T47D (cell line): Measurements from ENCODE around the gene AKAP17A.
"Not testable (repeated sequence)": the region's sequence is repeated elsewhere in the genome, so short reads cannot be mapped to it uniquely, and the experiment has no call there.

Source experiments
- DNase-seq, 2 experiments: peaks; one replicate each; pipeline versions ENCODE4 v3.0.0 to v3.0.0-alpha.2; 2011 to 2012; ENCODE audit warnings: low read depth in 1 of 2, low spot score in 1 of 2
- JUND ChIP-seq: IDR thresholded peaks from 2 replicates; pipeline ENCODE4 v1.6.1; 2012; ENCODE audit warnings: low read depth
- in situ Hi-C: cut with HindIII; loops from 2 replicates; pipeline ENCODE4 v1.10.0; 2016; ENCODE audit warnings: low sequenced_read_pairs, low pct_unique_long_range_greater_than_20kb

AKAP17A gene, protein sequence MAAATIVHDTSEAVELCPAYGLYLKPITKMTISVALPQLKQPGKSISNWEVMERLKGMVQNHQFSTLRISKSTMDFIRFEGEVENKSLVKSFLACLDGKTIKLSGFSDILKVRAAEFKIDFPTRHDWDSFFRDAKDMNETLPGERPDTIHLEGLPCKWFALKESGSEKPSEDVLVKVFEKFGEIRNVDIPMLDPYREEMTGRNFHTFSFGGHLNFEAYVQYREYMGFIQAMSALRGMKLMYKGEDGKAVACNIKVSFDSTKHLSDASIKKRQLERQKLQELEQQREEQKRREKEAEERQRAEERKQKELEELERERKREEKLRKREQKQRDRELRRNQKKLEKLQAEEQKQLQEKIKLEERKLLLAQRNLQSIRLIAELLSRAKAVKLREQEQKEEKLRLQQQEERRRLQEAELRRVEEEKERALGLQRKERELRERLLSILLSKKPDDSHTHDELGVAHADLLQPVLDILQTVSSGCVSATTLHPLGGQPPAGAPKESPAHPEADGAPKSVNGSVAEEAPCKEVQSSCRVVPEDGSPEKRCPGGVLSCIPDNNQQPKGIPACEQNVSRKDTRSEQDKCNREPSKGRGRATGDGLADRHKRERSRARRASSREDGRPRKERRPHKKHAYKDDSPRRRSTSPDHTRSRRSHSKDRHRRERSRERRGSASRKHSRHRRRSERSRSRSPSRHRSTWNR

DNA sequence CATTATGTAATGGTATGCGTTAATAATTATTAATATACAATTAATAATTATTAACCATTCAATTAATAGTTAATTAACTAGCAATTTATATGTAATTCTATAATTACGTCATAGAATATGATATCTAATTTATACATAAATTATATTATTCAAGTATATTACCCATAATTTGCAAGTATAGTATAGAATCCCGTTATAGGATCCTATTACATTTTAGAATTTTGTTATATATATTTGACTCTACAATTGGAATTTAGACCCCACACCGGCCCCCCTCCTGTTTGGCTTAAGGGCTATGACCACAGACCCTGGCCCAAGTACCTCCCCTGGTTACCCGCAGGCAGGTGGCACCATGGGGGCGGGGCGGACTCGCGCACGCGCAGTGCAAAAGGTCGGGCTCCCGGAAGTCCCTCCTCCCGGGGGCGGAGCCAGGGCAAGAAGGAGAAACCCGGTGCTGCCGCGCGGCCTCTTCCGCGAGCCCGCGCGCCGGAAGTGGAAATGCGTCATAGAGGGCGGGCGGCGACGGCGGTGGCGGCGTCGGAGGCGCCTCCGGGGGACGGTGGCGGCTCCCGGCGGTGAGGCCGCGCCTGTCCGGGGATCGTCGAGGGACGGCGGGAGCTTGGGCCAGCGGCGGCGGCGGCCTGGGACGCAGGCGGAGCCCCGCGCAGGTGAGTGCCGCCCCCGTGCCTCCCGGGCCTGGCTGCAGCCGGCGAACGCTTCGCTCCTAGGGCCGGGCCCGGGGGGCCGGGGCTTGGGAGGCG is at the start of gene AKAP17A:
Gene AKAP17A (plus strand): TSS at position 503 of the 761 bp plus-strand sequence. CDS start 1,859 bp downstream, outside the sequence.
- DNase-seq: peak; percentile 86 to 95
- no peak for TF ChIP-seq JUND
- in situ Hi-C loops: no loop called here

DNA sequence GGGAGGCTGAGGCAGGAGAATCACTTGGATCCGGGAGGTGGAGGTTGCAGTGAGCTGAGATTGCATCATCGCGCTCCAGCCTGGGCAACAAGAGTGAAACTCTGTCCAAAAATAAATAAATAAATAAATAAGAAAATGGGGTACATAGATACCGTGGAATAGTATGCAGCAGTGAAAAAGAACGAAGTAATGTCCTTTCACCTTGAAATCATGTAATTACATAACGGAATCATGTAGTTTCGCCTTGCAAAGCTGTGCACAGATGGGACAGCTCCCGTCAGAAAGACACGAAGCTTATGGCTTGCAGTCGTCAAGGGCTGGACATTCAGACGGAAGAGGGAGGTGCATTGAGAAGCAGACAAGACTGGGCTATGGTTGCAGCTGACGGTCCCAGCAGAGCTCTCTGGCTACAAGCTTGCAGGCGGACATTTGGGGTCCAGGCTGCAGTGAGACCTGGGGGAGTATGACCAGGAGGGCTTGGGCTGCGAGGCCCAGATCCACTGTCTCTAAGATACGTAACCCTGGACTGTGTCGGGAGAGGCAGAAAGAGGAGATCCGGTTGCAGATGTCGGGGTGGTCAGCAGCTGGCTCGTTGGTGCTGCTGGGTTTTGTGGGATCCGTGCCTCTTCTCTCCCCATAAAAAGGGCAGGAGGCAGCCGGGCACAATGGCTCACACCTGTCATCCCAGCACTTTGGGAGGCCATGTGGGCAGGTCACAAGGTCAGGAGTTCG is 48.2 kb upstream of the AKAP17A start:
- in situ Hi-C loops: no loop called here
- TF ChIP-seq JUND: no peak
- DNase-seq: no peak

DNA sequence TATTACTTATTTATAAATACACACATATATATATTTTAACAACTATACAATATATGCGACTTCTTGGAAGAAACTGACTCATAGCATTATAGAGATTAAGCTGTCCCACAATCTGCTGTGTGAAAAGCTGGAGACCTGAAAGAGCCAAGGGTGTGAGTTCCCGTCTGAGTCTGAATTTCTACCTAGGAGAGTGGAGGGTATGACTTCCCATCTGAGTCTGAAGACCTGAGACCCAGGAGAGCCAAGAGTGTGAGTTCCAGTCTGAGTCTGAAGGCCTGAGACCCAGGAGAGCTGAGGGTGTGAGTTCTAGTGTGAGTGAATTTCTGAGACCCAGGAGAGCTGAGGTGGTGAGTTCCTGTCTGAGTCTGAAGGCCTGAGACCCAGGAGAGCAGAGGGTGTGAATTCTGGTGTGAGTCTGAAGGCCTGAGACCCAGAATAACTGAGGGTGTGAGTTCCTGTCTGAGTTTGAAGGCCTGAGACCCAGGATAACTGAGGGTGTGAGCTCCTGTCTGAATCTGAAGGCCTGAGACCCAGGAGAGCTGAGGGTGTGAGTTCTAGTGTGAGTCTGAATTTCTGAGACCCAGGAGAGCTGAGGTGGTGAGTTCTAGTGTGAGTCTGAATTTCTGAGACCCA is 45.5 kb upstream of the AKAP17A start:
- in situ Hi-C loops: no loop called here
- DNase-seq: no peak
- TF ChIP-seq JUND: no peak

DNA sequence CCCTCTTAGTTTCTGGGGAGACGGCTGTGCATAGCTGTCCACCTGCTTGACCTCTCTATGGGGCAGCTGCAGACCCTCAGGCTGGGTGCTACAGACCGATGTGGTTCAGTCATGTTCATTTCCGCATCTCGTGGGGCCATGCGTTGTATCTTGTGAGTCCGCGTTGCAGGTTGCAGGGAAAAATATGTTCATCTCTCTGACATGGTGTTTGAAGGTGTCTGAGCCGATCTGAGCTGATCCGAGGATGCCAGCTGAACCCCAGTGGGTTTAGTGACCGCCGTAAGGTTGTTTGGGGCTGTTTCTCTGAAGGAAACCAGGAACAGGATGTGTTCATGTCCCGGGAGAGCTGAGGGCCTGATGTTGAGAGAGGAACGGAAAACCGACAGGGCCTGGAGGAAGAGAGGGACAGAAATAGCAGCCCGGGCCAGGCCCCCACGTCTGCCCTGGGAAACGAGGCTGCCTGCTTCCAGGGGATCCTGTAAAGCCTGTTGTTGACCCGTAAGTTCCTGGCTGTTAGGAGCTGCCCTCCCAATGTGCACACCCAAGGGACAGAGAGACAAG is 44.6 kb upstream of the AKAP17A start:
- in situ Hi-C loops: no loop called here
- no peak for DNase-seq
- TF ChIP-seq JUND: no peak

DNA sequence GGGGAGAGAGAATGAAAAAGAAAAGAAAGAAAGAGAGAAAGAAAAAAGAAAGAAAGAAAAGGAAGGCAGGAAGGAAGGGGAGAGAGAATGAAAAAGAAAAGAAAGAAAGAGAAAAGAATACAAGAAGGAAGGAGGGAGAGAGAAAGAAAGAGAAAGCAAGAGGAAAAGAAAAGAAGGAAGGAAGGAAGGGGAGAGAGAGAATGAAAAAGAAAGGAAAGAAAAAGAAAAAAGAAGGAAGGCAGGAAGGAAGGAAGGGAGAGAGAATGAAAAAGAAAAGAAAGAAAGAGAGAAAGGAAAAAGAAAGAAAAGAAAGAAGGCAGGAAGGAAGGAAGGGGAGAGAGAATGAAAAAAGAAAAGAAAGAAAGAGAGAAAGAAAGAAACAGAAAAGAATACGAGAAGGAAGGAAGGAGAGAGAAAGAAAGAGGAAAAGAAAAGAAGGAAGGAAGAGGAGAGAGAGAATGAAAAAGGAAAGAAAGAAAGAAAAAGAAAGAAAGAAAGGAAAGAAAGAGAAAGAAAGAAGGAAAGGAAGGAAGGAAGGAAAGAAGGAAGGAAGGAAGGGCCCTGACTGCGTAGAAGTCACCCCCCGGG is 39.4 kb upstream of the AKAP17A start:
- DNase-seq: no peak
- in situ Hi-C loops: no loop called here
- no peak for TF ChIP-seq JUND

DNA sequence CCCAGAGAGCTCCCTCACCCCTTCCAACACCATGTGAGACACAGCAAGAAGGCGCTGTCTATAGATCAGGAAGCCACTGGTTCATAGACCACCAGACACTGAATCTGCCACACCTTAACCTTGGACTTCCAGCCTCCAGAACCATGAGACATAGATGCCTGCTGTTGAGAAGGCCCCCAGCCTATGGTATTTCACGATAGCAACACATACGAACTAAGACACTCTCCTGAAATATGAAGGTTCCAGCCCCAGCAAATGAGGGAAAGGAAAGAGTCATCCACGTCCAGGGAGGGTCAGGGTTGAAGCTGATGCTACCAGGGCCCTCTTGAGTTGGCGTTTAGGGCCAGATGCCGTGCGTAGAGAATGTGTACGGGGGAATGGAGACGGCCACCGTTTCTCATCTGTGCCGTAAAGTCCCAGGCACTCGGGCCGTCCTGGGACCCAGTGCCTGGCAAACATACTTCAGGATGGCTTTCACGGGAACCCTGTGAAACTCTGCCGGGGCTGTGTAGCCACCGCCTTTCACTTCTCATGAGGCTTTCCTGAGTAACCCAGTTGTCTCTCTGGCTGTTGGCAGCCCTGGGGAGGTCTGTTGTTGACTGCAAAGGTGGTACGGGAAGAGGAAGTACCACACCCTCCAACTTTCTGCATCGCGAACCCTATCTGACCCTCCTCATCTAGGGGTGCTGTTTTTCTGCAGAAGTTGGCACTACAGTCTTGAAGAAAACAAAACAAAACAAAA is 36.8 kb upstream of the AKAP17A start:
- DNase-seq: no peak
- no peak for TF ChIP-seq JUND
- in situ Hi-C loops: no loop called here

DNA sequence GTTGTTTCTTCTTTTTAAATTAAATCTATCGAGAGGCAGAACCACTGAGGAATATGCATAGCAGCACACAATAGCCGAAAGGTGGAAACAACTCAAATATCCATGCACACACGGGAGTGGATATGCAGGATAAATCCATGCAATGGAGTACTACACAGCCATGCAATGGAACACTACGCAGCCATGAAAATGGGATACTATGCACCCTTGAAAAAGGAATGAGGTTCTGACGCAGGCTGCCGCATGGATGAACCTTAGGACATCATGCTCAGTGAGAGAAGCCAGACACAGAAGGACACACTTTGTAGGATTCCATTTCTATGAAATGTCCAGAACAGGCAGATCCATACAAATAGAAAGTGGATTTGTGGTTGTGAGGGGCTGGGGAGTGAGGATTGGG is 36.0 kb upstream of the AKAP17A start:
- in situ Hi-C loops: no loop called here
- DNase-seq: no peak
- TF ChIP-seq JUND: no peak

DNA sequence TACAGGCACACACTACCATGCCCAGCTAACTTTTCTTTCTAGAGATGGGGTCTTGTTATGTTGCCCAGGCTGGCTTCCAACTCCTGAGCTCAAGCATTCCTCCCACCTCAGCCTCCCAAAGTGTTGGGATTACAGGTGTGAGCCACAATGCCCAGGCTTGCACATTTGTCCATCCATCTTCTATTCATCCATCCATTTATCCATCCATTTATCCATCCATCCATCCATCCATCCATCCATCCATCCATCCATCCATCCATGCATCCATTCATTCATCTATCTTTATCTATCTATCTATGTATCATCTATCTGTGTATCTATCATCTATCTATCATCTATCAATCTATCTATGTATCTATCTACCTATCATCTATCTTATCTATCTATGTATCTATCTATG is 34.0 kb upstream of the AKAP17A start:
- in situ Hi-C loops, DNase-seq: not testable (repeated sequence)

DNA sequence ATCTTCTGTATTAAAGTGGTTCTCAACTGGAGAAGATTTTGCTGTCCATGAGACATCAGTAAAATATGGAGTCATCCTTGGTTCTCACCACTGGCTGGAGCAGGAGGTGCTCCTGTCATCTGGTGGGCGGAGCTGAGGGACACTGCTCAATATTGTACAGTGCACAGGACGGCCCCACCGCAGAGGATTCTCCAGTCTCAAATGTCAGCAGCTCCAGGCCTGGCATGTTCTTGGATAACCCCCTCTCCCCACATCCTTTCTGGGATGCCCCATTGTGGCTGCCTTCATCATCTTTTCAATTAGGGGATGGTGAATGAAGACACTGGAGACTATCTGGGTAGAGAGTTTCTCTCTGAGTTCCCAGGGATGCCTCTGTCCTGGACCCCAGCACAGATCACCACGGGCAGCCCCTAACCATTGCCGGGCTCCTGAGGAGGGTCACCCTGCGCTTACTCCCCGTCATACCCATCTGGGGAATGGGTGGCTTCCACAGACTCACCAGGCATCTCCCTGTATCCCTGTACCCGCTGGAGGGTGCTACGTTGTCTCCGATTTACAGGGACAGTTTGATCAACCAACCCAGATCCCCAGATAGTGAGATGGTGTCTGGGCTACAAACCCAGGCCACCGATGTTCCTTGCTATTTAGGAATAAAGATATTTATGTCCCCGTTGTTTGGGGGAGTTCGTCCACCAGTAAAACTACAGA is 32.5 kb upstream of the AKAP17A start:
- in situ Hi-C loops: no loop called here
- TF ChIP-seq JUND: no peak
- DNase-seq: peak in 1 of 2 experiments; percentile 30

DNA sequence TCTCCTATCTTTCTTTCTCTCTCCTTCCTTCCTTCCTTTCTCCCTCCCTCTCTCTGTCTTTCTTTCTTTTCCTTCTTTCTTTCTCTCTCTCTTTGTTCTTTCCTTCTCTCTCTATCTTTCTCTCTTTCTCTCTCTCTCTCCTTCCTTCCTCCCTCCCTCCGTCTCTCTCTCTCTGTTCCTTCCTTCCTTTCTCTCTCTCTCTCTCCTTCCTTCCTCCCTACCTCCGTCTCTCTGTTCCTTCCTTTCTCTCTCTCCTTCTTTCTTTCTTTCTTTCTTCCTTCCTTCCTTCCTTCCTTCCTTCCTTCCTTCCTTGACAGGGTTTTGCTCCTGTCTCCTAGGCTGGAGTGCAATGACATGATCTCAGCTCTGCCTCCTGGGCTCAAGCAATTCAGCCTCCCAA is 30.2 kb upstream of the AKAP17A start:
- no peak for TF ChIP-seq JUND
- no peak for DNase-seq
- in situ Hi-C loops: no loop called here

DNA sequence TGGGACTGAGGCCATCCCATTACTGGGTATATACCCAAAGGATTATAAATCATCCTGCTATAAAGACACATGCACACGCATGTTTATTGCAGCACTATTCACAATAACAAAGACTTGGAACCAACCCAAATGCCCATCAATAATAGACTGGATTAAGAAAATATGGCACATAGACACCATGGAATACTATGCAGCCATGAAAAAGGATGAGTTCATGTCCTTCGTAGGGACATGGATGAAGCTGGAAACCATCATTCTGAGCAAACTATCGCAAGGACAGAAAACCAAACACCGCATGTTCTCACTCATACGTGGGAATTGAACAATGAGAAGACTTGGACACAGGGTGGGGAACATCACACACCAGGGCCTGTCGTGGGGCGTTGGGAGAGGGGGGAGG is 27.3 kb upstream of the AKAP17A start:
- DNase-seq, in situ Hi-C loops: not testable (repeated sequence)
